ENCODE measurements around the gene WDR45B.

Gene WDR45B

GRCh38 chr17:82570277-82570676 lies 78.0 kb downstream of the WDR45B start:
- H3K27ac ChIP-seq (ENCODE audit: poor library complexity, severe bottlenecking) = no peak overlapping the region
- no peak for ATAC-seq (ENCODE audit: low read depth)
- no peaks in the 10 kb centered on the region for H3K4me1 ChIP-seq (ENCODE audit: insufficient read depth, poor library complexity, severe bottlenecking)
- H3K27me3 ChIP-seq (ENCODE audit: insufficient read depth, poor library complexity, severe bottlenecking) = no peaks in the 10 kb centered on the region
- TF ChIP-seq CTCF (IDR thresholded peaks at IDR 0.05; ENCODE audit: poor library complexity, severe bottlenecking) = no peak
- no peaks in the 10 kb centered on the region for H3K9me3 ChIP-seq (ENCODE audit: severe bottlenecking)
- no peak for DNase-seq (ENCODE audit: low spot score)
- H3K4me3 ChIP-seq (ENCODE audit: severe bottlenecking) = no peak overlapping the region
- H3K36me3 ChIP-seq (ENCODE audit: low read depth) = peaks cover 96% of the 10 kb centered on the region

GRCh38 chr17:82569621-82570020 lies 78.6 kb downstream of the WDR45B start:
- H3K27ac ChIP-seq (ENCODE audit: poor library complexity, severe bottlenecking) = no peak overlapping the region
- no peaks in the 10 kb centered on the region for H3K27me3 ChIP-seq (ENCODE audit: insufficient read depth, poor library complexity, severe bottlenecking)
- H3K4me3 ChIP-seq (ENCODE audit: severe bottlenecking) = no peak overlapping the region
- no peak for TF ChIP-seq CTCF (IDR thresholded peaks at IDR 0.05; ENCODE audit: poor library complexity, severe bottlenecking)
- no peak for DNase-seq (ENCODE audit: low spot score)
- peaks cover 96% of the 10 kb centered on the region for H3K36me3 ChIP-seq (ENCODE audit: low read depth)
- ATAC-seq (ENCODE audit: low read depth) = no peak
- H3K4me1 ChIP-seq (ENCODE audit: insufficient read depth, poor library complexity, severe bottlenecking) = no peaks in the 10 kb centered on the region
- H3K9me3 ChIP-seq (ENCODE audit: severe bottlenecking) = no peaks in the 10 kb centered on the region

- ATAC-seq (ENCODE audit: low read depth) = no peak; the same call in 2 of the 3 replicates
- no peak for DNase-seq (ENCODE audit: low spot score)
- Histone ChIP-seq H3K4me1 (ENCODE audit: insufficient read depth, poor library complexity, severe bottlenecking) (no peaks in the 10 kb centered on the region), H3K27me3 (ENCODE audit: insufficient read depth, poor library complexity, severe bottlenecking) (no peaks in the 10 kb centered on the region), H3K4me3 (ENCODE audit: severe bottlenecking) (no peak overlapping the region), H3K9me3 (ENCODE audit: severe bottlenecking) (no peaks in the 10 kb centered on the region), H3K27ac (ENCODE audit: poor library complexity, severe bottlenecking) (no peak overlapping the region), H3K36me3 (ENCODE audit: low read depth) (peaks cover 97% of the 10 kb centered on the region)
- TF ChIP-seq CTCF (IDR thresholded peaks at IDR 0.05; ENCODE audit: poor library complexity, severe bottlenecking) = no peak
These were observed 79.2 kb downstream of the WDR45B start for GRCh38 chr17:82568997-82569393.

- Histone ChIP-seq H3K27me3 (ENCODE audit: insufficient read depth, poor library complexity, severe bottlenecking) (no peaks in the 10 kb centered on the region), H3K9me3 (ENCODE audit: severe bottlenecking) (no peaks in the 10 kb centered on the region), H3K27ac (ENCODE audit: poor library complexity, severe bottlenecking) (no peak overlapping the region), H3K4me3 (ENCODE audit: severe bottlenecking) (no peak overlapping the region), H3K36me3 (ENCODE audit: low read depth) (peaks cover 82% of the 10 kb centered on the region), H3K4me1 (ENCODE audit: insufficient read depth, poor library complexity, severe bottlenecking) (no peaks in the 10 kb centered on the region)
- ATAC-seq (ENCODE audit: low read depth) = no peak
- no peak for TF ChIP-seq CTCF (IDR thresholded peaks at IDR 0.05; ENCODE audit: poor library complexity, severe bottlenecking)
- no peak for DNase-seq (ENCODE audit: low spot score)
These were observed 81.0 kb downstream of the WDR45B start for GRCh38 chr17:82567286-82567685.

GRCh38 chr17:82566129-82566960 lies 81.9 kb downstream of the WDR45B start:
- TF ChIP-seq CTCF (IDR thresholded peaks at IDR 0.05; ENCODE audit: poor library complexity, severe bottlenecking) = no peak
- ATAC-seq (ENCODE audit: low read depth) = no peak
- no peaks in the 10 kb centered on the region for H3K27me3 ChIP-seq (ENCODE audit: insufficient read depth, poor library complexity, severe bottlenecking)
- DNase-seq (ENCODE audit: low spot score) = no peak
- H3K9me3 ChIP-seq (ENCODE audit: severe bottlenecking) = no peaks in the 10 kb centered on the region
- peaks cover 72% of the 10 kb centered on the region for H3K36me3 ChIP-seq (ENCODE audit: low read depth)
- H3K4me1 ChIP-seq (ENCODE audit: insufficient read depth, poor library complexity, severe bottlenecking) = no peaks in the 10 kb centered on the region
- no peak overlapping the region for H3K4me3 ChIP-seq (ENCODE audit: severe bottlenecking)
- H3K27ac ChIP-seq (ENCODE audit: poor library complexity, severe bottlenecking) = no peak overlapping the region
